ENCODE data around the gene DLEC1.

DLEC1 gene

GRCh38 chr3:38150780-38151528 lies 111.9 kb downstream of the DLEC1 start:
- H3K4me2 ChIP-seq (ENCODE audit: low read length) = no peak overlapping the region
- H3K27me3 ChIP-seq (ENCODE audit: control insufficient read depth, insufficient read depth, low read length) = no peaks in the 10 kb centered on the region
- no peak overlapping the region for H3K9ac ChIP-seq
- H3K9me3 ChIP-seq (ENCODE audit: control insufficient read depth, low read length) = no peaks in the 10 kb centered on the region
- H3K27ac ChIP-seq = no peak overlapping the region
- TF ChIP-seq CTCF (IDR thresholded peaks at IDR 0.05) = no peak
- peaks cover 3% of the 10 kb centered on the region for H3K4me1 ChIP-seq
- no peak overlapping the region for H3K4me3 ChIP-seq (ENCODE audit: low read depth, low read length)
- no peaks in the 10 kb centered on the region for H3K36me3 ChIP-seq (ENCODE audit: control insufficient read depth, insufficient read depth, low read length)
- peak overlapping the region; percentile 50 for H2AFZ ChIP-seq
- H3K79me2 ChIP-seq = no peaks in the 10 kb centered on the region

GRCh38 chr3:38151667-38152265 lies 112.8 kb downstream of the DLEC1 start:
- H3K27ac ChIP-seq = no peak overlapping the region
- no peaks in the 10 kb centered on the region for H3K36me3 ChIP-seq (ENCODE audit: control insufficient read depth, insufficient read depth, low read length)
- TF ChIP-seq CTCF (IDR thresholded peaks at IDR 0.05) = no peak
- H3K9ac ChIP-seq = no peak overlapping the region
- no peak overlapping the region for H2AFZ ChIP-seq
- no peaks in the 10 kb centered on the region for H3K79me2 ChIP-seq
- peaks cover 3% of the 10 kb centered on the region for H3K4me1 ChIP-seq
- H3K9me3 ChIP-seq (ENCODE audit: control insufficient read depth, low read length) = no peaks in the 10 kb centered on the region
- H3K27me3 ChIP-seq (ENCODE audit: control insufficient read depth, insufficient read depth, low read length) = no peaks in the 10 kb centered on the region
- no peak overlapping the region for H3K4me3 ChIP-seq (ENCODE audit: low read depth, low read length)
- H3K4me2 ChIP-seq (ENCODE audit: low read length) = no peak overlapping the region

GRCh38 chr3:38152609-38153008 lies 113.6 kb downstream of the DLEC1 start:
- Histone ChIP-seq H3K27me3 (ENCODE audit: control insufficient read depth, insufficient read depth, low read length) (no peaks in the 10 kb centered on the region), H2AFZ (peak overlapping the region; percentile 8), H3K79me2 (no peaks in the 10 kb centered on the region), H3K4me2 (ENCODE audit: low read length) (no peak overlapping the region), H3K4me1 (peaks cover 6% of the 10 kb centered on the region), H3K9ac (no peak overlapping the region), H3K4me3 (ENCODE audit: low read depth, low read length) (no peak overlapping the region), H3K36me3 (ENCODE audit: control insufficient read depth, insufficient read depth, low read length) (no peaks in the 10 kb centered on the region), H3K27ac (no peak overlapping the region), H3K9me3 (ENCODE audit: control insufficient read depth, low read length) (no peaks in the 10 kb centered on the region)
- TF ChIP-seq CTCF (IDR thresholded peaks at IDR 0.05) = no peak

- H3K36me3 ChIP-seq (ENCODE audit: control insufficient read depth, insufficient read depth, low read length) = no peaks in the 10 kb centered on the region
- H3K9ac ChIP-seq = no peak overlapping the region
- no peak overlapping the region for H3K27ac ChIP-seq
- H3K4me1 ChIP-seq = peaks cover 10% of the 10 kb centered on the region
- no peaks in the 10 kb centered on the region for H3K9me3 ChIP-seq (ENCODE audit: control insufficient read depth, low read length)
- TF ChIP-seq CTCF (IDR thresholded peaks at IDR 0.05) = no peak
- no peak overlapping the region for H3K4me2 ChIP-seq (ENCODE audit: low read length)
- peak overlapping the region; percentile 8 for H2AFZ ChIP-seq
- H3K4me3 ChIP-seq (ENCODE audit: low read depth, low read length) = no peak overlapping the region
- H3K79me2 ChIP-seq = no peaks in the 10 kb centered on the region
- H3K27me3 ChIP-seq (ENCODE audit: control insufficient read depth, insufficient read depth, low read length) = no peaks in the 10 kb centered on the region
Observed at GRCh38 chr3:38153221-38153620, 114.2 kb downstream of the DLEC1 start.
